ENCODE results near the gene STAG1. TPM values are rescaled to one million over a fixed set of nuclear protein-coding genes. Genes with fewer than 3 reads are reported as not detected.

STAG1 gene
- total and polyA plus RNA-seq, 9 of the 15 experiments (the other 6 are each of a cell fraction or from before 2014, with no cell fraction given): 2.7 to 17.7 (median 8.8) TPM

DNA sequence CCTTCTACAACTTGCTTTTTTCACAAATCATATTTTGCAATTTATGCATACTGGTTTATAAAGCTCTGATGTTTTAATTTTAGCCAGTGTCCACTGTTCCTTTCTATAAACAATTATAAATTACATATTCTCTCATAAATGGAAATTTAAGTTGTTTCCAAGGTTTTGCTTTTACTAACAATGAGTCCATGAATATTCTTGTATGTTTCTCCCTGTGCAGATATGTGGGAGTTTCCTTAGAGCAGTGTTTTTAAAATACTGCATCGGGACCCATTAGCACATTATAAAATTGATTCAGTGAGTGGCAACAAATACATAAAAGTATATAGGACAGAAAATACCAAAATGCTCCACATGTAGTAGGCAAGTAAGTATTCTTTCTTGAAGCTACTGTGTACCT lies 266.4 kb downstream of the STAG1 start:
- Histone ChIP-seq H3K9me1 (ENCODE audit: control insufficient read depth, insufficient read depth, low read length) (no peaks in the 10 kb centered on the region), H3K4me1 (replicated peaks in 1 of 2; ENCODE audit: control insufficient read depth in 2 of 2, insufficient read depth in 2 of 2, low read length in 2 of 2) (no peaks in the 10 kb centered on the region), H3K27ac (ENCODE audit: extremely low read depth, low read depth, low read length) (no peak overlapping the region), H3K79me2 (ENCODE audit: control insufficient read depth, insufficient read depth, low read length) (no peaks in the 10 kb centered on the region), H3K4me2 (ENCODE audit: insufficient read depth, low read length) (no peak overlapping the region), H3K27me3 (ENCODE audit: control insufficient read depth in 2 of 2, insufficient read depth in 2 of 2, low read length in 2 of 2) (no peaks in the 10 kb centered on the region), H4K20me1 (replicated peaks; ENCODE audit: control insufficient read depth, insufficient read depth, low read length) (no peaks in the 10 kb centered on the region), H3K9me3 (replicated peaks; ENCODE audit: control insufficient read depth, insufficient read depth, low read depth, low read length) (no peaks in the 10 kb centered on the region), H3K36me3 (ENCODE audit: control insufficient read depth, insufficient read depth, low read length) (no peaks in the 10 kb centered on the region), H2AFZ (ENCODE audit: low read depth, low read length) (no peak overlapping the region), H3K4me3 (no peak overlapping the region), H3K9ac (ENCODE audit: insufficient read depth in 1 of 2, low read depth in 2 of 2, low read length in 2 of 2) (no peak overlapping the region)
- ChIA-PET CTCF (ENCODE audit: low intra/inter-chr PET ratio) (no interaction called here), POLR2A (interaction anchor here (1.6 kb wide), 1 partner anchor 11 kb away, joined by 3 read pairs; no protein-coding TSS in a partner anchor)
- ATAC-seq (no peak), DNase-seq (ENCODE audit: extremely low read depth in 1 of 4, low spot score in 3 of 4) (no peak), FAIRE-seq (no peak)
- 100% methylated on average over 1 of the region's 1 CpG for WGBS (ENCODE audit: insufficient coverage, low coverage, missing lambda C conversion rate)
- intact Hi-C loops (cut with micrococcal nuclease): no loop called here
- in situ Hi-C loops (cut with MboI): no loop called here
- BruUV-seq (replicated peaks): no TSS peak
- TF ChIP-seq, protein P1, sequence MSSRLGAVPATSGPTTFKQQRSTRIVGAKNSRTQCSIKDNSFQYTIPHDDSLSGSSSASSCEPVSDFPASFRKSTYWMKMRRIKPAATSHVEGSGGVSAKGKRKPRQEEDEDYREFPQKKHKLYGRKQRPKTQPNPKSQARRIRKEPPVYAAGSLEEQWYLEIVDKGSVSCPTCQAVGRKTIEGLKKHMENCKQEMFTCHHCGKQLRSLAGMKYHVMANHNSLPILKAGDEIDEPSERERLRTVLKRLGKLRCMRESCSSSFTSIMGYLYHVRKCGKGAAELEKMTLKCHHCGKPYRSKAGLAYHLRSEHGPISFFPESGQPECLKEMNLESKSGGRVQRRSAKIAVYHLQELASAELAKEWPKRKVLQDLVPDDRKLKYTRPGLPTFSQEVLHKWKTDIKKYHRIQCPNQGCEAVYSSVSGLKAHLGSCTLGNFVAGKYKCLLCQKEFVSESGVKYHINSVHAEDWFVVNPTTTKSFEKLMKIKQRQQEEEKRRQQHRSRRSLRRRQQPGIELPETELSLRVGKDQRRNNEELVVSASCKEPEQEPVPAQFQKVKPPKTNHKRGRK (tag; IDR thresholded peaks at IDR 0.05): no peak
- TF ChIP-seq DEAF1 (CRISPR knock-in tag; IDR thresholded peaks at IDR 0.05) (no peak), ZNF217 (CRISPR knock-in tag; IDR thresholded peaks at IDR 0.05) (no peak), MCM2 (IDR thresholded peaks at IDR 0.05; ENCODE audit: low read depth) (no peak), RBM17 (IDR thresholded peaks at IDR 0.05; ENCODE audit: borderline replicate concordance, low read depth, low read length) (no peak), CHD1 (IDR thresholded peaks at IDR 0.05; ENCODE audit: low read length) (no peak), SLC30A9 (CRISPR knock-in tag; IDR thresholded peaks at IDR 0.05) (no peak), ZC3H4 (CRISPR knock-in tag; IDR thresholded peaks at IDR 0.05; ENCODE audit: borderline replicate concordance) (no peak), CUX1 (CRISPR knock-in tag; IDR thresholded peaks at IDR 0.05) (no peak), MCM5 (IDR thresholded peaks at IDR 0.05; ENCODE audit: low read depth) (no peak)
- TF ChIP-seq, protein P2, sequence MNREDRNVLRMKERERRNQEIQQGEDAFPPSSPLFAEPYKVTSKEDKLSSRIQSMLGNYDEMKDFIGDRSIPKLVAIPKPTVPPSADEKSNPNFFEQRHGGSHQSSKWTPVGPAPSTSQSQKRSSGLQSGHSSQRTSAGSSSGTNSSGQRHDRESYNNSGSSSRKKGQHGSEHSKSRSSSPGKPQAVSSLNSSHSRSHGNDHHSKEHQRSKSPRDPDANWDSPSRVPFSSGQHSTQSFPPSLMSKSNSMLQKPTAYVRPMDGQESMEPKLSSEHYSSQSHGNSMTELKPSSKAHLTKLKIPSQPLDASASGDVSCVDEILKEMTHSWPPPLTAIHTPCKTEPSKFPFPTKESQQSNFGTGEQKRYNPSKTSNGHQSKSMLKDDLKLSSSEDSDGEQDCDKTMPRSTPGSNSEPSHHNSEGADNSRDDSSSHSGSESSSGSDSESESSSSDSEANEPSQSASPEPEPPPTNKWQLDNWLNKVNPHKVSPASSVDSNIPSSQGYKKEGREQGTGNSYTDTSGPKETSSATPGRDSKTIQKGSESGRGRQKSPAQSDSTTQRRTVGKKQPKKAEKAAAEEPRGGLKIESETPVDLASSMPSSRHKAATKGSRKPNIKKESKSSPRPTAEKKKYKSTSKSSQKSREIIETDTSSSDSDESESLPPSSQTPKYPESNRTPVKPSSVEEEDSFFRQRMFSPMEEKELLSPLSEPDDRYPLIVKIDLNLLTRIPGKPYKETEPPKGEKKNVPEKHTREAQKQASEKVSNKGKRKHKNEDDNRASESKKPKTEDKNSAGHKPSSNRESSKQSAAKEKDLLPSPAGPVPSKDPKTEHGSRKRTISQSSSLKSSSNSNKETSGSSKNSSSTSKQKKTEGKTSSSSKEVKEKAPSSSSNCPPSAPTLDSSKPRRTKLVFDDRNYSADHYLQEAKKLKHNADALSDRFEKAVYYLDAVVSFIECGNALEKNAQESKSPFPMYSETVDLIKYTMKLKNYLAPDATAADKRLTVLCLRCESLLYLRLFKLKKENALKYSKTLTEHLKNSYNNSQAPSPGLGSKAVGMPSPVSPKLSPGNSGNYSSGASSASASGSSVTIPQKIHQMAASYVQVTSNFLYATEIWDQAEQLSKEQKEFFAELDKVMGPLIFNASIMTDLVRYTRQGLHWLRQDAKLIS (CRISPR knock-in tag; IDR thresholded peaks at IDR 0.05): no peak

All from K562 (cell line).